Measurements from ENCODE around the gene FAM229A.

GRCh38 chr1:32392325-32392724, 30.0 kb upstream of the FAM229A start:
- TF ChIP-seq CTCF (conservative IDR thresholded peaks at IDR 0.05 in 1 of 2, IDR thresholded peaks at IDR 0.05 in 1 of 2; ENCODE audit: low read depth in 1 of 2, low read length in 2 of 2), result no peak
- no peak for TF ChIP-seq EZH2 (IDR thresholded peaks at IDR 0.05; ENCODE audit: low read length, missing control alignments)
